Esophagus mucosa (tissue), 1 donor: Measurements from ENCODE around the gene ZNF319. TPM values are rescaled to one million over a fixed set of nuclear protein-coding genes. Genes with fewer than 3 reads are reported as not detected.

Source experiments
- ATAC-seq: fragments of 200-7000 bp; cut with Tn5 transposase; one replicate; pipeline ENCODE4 v1.9.1; 2020
- total RNA-seq: library from RNA; stranded (reverse); gene quantifications from one replicate; pipeline ENCODE4 v1.2.4, GENCODE V29; 2023
- donor health status: DM: yes; HTN: yes; CAD: no.

The ZNF319 gene
- total RNA-seq: 5.1 TPM

- ATAC-seq: no peak
Measured at GRCh38 chr16:57999971-58000705, at the start of gene ZNF319. Gene ZNF319 (minus strand): TSS chr16:58000672. CDS start chr16:57998265, 2,407 bp downstream.

- ATAC-seq: no peak
Measured at GRCh38 chr16:58049232-58050185, 49.0 kb upstream of the ZNF319 start.

- ATAC-seq: no peak
Measured at GRCh38 chr16:58048494-58049231, 48.2 kb upstream of the ZNF319 start.

GRCh38 chr16:58047557-58048348 lies 47.3 kb upstream of the ZNF319 start:
- no peak for ATAC-seq

- ATAC-seq: no peak
Measured at GRCh38 chr16:58046936-58047335, 46.5 kb upstream of the ZNF319 start.

GRCh38 chr16:58046054-58046881 lies 45.8 kb upstream of the ZNF319 start:
- ATAC-seq: no peak

GRCh38 chr16:58045096-58045495 lies 44.6 kb upstream of the ZNF319 start:
- ATAC-seq: no peak

GRCh38 chr16:58044266-58045019 lies 44.0 kb upstream of the ZNF319 start:
- no peak for ATAC-seq

GRCh38 chr16:58043571-58044155 lies 43.2 kb upstream of the ZNF319 start:
- ATAC-seq: no peak

GRCh38 chr16:58042886-58043515 lies 42.5 kb upstream of the ZNF319 start:
- ATAC-seq: no peak

GRCh38 chr16:58042001-58042885 lies 41.8 kb upstream of the ZNF319 start:
- no peak for ATAC-seq

- no peak for ATAC-seq
Measured at GRCh38 chr16:58041628-58041955, 41.1 kb upstream of the ZNF319 start.

- no peak for ATAC-seq
Measured at GRCh38 chr16:58040945-58041627, 40.6 kb upstream of the ZNF319 start.

GRCh38 chr16:58040496-58040846 lies 40.0 kb upstream of the ZNF319 start:
- ATAC-seq: no peak

- ATAC-seq: no peak
Measured at GRCh38 chr16:58039829-58040495, 39.5 kb upstream of the ZNF319 start.

GRCh38 chr16:58038219-58038641 lies 37.8 kb upstream of the ZNF319 start:
- ATAC-seq: no peak

- no peak for ATAC-seq
Measured at GRCh38 chr16:58037365-58038057, 37.0 kb upstream of the ZNF319 start.
